ENCODE data around the gene AATK. TPM values are rescaled to one million over a fixed set of nuclear protein-coding genes. Genes with fewer than 3 reads are reported as not detected.

The AATK gene
- total and polyA plus RNA-seq, 2 of the 13 experiments (the other 11 are each of a cell fraction or from before 2014, with no cell fraction given): 2.9 to 8.4 TPM

DNA sequence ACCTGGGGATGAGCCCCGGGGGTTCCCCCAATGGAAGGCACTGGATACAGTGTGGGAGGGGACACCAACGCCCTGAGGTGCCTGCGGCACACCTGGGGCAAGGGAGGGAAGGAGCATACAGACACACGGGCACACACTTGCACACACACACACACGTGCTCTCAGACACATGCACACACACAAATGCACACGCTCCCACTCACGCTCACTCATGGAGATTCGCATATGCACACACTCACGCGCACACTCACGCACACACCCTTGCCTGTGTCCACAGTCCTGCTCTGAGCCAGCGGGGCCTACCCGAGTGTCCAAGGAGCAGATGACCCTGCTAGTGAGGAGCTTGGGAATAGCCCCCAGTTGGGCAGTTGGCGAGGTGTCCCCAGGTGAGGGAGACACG lies 17.4 kb downstream of the AATK start:
- H3K4me3 ChIP-seq (replicated peaks in 1 of 3; ENCODE audit: insufficient read depth in 1 of 3, low read depth in 2 of 3, low read length in 3 of 3): no peak overlapping the region
- ChIA-PET POLR2A (interaction anchor here (0.6 kb wide), 1 partner anchor 245 kb away, joined by 3 read pairs; no protein-coding TSS in a partner anchor), CTCF (ENCODE audit: low intra/inter-chr PET ratio, low total read pairs) (no interaction called here)
- H3K4me2 ChIP-seq (ENCODE audit: low read depth, low read length): no peak overlapping the region
- no peak for TF ChIP-seq NR3C1 (CRISPR knock-in tag; IDR thresholded peaks at IDR 0.05)
- no peak for TF ChIP-seq ERF (CRISPR knock-in tag; IDR thresholded peaks at IDR 0.05)
- TF ChIP-seq, protein P1, sequence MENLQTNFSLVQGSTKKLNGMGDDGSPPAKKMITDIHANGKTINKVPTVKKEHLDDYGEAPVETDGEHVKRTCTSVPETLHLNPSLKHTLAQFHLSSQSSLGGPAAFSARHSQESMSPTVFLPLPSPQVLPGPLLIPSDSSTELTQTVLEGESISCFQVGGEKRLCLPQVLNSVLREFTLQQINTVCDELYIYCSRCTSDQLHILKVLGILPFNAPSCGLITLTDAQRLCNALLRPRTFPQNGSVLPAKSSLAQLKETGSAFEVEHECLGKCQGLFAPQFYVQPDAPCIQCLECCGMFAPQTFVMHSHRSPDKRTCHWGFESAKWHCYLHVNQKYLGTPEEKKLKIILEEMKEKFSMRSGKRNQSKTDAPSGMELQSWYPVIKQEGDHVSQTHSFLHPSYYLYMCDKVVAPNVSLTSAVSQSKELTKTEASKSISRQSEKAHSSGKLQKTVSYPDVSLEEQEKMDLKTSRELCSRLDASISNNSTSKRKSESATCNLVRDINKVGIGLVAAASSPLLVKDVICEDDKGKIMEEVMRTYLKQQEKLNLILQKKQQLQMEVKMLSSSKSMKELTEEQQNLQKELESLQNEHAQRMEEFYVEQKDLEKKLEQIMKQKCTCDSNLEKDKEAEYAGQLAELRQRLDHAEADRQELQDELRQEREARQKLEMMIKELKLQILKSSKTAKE (CRISPR knock-in tag; IDR thresholded peaks at IDR 0.05; ENCODE audit: borderline replicate concordance): no peak
- TF ChIP-seq, protein P2, sequence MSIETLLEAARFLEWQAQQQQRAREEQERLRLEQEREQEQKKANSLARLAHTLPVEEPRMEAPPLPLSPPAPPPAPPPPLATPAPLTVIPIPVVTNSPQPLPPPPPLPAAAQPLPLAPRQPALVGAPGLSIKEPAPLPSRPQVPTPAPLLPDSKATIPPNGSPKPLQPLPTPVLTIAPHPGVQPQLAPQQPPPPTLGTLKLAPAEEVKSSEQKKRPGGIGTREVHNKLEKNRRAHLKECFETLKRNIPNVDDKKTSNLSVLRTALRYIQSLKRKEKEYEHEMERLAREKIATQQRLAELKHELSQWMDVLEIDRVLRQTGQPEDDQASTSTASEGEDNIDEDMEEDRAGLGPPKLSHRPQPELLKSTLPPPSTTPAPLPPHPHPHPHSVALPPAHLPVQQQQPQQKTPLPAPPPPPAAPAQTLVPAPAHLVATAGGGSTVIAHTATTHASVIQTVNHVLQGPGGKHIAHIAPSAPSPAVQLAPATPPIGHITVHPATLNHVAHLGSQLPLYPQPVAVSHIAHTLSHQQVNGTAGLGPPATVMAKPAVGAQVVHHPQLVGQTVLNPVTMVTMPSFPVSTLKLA (IDR thresholded peaks at IDR 0.05): peak; percentile 84
- TF ChIP-seq ZNF556 (CRISPR knock-in tag; IDR thresholded peaks at IDR 0.05; ENCODE audit: borderline replicate concordance): no peak
- no peak for TF ChIP-seq ISX (CRISPR knock-in tag; conservative IDR thresholded peaks at IDR 0.05)
- TF ChIP-seq ZNF552 (CRISPR knock-in tag; IDR thresholded peaks at IDR 0.05; ENCODE audit: borderline replicate concordance): no peak
- no peaks in the 10 kb centered on the region for H3K9me3 ChIP-seq (ENCODE audit: low read length)
- H2AFZ ChIP-seq (ENCODE audit: low read length): no peak overlapping the region
- in situ Hi-C loops (cut with HindIII; ENCODE audit: extremely low pct_ligation_motif_present, low pct_unique_long_range_greater_than_20kb): no loop called here
- H3K9ac ChIP-seq (ENCODE audit: insufficient read depth, low read depth, low read length): no peak overlapping the region
- intact Hi-C loops (cut with micrococcal nuclease; ENCODE audit: unreplicated experiment): no loop called here
- FAIRE-seq (no peak), ATAC-seq (no peak), DNase-seq (ENCODE audit: low spot score) (no peak)
- H3K4me1 ChIP-seq (ENCODE audit: insufficient read depth, low read length): peaks cover 15% of the 10 kb centered on the region
- no peaks in the 10 kb centered on the region for H3K36me3 ChIP-seq (replicated peaks in 1 of 2; ENCODE audit: control insufficient read depth in 1 of 2, insufficient read depth in 2 of 2, low read length in 2 of 2)
- 71% methylated on average over 13 of the region's 15 CpGs for WGBS (ENCODE audit: low lambda C conversion rate)
- H3K27me3 ChIP-seq (ENCODE audit: control insufficient read depth in 1 of 2, insufficient read depth in 2 of 2, low read length in 2 of 2): no peaks in the 10 kb centered on the region
- H4K20me1 ChIP-seq (ENCODE audit: insufficient read depth, low read length): no peaks in the 10 kb centered on the region
- BruUV-seq (replicated peaks): no TSS peak
- H3K27ac ChIP-seq (ENCODE audit: extremely low read length, insufficient read depth, low read length): no peak overlapping the region
- H3K79me2 ChIP-seq (ENCODE audit: insufficient read depth, low read length): no peaks in the 10 kb centered on the region

Measured in HepG2 (cell line).